ENCODE results near the gene PALLD.

Gene PALLD

DNA sequence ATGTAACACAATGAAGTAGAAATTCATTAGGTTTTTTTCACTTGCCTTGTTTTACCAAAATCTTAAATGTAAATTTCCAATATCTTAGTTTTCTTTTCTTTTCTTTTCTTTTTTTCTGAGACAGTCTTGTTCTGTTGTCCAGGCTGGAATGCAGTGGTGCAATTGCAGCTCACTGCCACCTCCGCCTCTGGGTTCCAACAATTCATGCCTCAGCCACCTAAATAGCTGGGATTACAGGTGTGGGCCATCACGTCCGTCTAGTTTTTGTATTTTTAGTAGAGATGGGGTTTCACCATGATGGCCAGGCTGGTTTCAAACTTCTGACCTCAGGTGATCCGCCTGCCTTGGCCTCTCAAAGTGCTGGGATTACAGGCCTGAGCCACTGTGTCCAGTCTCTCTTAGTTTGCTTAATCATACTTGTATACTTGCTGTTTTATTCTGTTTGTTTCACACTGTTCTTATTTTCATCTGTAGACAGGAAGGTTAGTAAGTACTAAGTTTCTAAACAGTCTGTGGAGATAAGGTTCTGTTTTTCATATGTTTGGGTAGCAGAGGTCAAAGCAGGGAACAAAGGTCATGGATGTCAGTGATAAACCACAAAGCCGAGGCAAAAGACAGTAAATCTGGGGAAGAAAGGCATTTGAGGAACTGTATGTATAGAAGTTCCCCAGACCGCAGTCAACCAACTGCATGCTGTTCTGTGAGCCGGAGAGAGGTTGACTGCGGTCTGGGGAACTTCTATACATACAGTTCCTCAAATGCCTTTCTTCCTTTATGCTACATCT is 384.2 kb downstream of the PALLD start:
- DNase-seq (ENCODE audit: low read depth, low spot score) = no peak

DNA sequence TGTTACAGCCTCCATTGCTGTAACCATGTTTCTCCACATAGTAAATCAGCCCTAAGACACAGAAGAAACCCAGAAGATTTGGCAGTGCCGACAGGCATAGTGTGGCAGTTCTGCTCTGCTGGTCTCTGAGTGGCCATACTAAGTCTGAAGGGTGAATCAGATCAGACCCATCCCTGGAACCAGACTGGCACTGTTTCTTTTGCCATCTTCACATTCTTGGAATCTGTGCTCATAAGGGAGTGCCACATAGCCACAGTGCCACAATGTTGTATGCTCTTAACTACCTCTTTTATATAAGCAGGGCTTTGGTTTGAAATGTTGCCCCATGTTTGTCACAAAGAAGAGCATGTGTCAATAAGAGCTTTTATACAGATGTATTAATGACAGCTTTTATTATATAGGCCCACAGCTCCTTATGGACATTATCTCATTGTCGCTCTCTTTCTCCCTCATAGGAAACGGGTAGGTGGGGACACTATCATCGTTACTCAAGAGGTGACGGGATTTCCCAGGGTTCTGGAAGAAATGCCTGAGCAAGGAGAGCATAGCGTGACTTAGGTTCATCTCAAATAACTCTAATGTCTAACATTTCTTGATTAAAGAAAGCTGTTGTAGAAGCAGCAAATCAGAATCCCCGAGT is 385.0 kb downstream of the PALLD start:
- no peak overlapping the region for H3K4me3 ChIP-seq (ENCODE audit: low read length)
- DNase-seq (ENCODE audit: low read depth, low spot score) = no peak

More for the DNA sequence above, 384.2 kb downstream of the PALLD start:
- no peak overlapping the region for H3K4me3 ChIP-seq (ENCODE audit: low read length)

DNA sequence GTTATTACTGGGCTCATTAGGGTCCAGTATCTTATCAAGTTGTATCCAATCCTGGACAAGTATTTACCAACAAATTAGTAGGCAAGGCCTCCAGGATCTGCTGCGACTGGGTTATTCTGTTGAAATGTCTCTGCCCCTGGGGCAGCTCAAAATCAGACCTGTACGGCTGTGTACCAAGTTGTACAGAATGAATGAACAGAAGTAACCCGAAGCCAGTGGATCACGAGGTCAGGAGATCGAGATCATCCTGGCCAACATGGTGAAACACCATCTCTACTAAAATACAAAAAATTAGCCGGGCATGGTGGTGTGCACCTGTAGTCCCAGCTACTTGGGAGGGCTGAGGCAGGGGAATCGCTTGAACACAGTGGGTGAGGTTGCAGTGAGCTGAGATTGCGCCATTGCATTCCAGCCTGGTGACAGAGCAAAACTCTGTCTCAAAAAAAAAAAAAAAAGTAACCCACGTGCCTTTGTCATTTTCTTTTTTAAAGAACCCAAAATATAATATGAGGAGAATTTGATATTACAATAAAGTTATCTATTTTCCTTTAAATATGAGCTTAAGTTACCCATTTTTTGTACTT is 385.9 kb downstream of the PALLD start:
- no peak for DNase-seq (ENCODE audit: low read depth, low spot score)

DNA sequence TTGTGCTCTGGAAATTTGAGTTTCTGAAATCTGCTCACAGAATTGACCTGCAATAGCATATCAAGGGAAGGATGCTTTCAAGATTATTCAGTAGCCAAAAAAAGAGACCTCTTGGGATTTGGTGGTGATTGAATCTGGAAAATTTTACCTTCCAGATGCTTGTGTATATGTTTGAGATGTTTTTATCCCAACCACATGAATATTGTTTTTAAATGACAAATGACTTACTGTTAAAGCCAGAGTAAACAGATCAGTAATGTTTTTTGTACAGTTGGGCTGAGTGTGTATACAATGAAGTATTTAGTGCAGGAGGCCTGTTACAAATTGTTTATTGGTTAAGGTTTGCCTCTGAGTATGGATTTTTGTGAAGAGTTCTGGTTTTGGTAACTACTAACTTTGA is 386.7 kb downstream of the PALLD start:
- DNase-seq (ENCODE audit: low read depth, low spot score) = no peak

More for the DNA sequence above, 385.9 kb downstream of the PALLD start:
- H3K4me3 ChIP-seq (ENCODE audit: low read length) = no peak overlapping the region

DNA sequence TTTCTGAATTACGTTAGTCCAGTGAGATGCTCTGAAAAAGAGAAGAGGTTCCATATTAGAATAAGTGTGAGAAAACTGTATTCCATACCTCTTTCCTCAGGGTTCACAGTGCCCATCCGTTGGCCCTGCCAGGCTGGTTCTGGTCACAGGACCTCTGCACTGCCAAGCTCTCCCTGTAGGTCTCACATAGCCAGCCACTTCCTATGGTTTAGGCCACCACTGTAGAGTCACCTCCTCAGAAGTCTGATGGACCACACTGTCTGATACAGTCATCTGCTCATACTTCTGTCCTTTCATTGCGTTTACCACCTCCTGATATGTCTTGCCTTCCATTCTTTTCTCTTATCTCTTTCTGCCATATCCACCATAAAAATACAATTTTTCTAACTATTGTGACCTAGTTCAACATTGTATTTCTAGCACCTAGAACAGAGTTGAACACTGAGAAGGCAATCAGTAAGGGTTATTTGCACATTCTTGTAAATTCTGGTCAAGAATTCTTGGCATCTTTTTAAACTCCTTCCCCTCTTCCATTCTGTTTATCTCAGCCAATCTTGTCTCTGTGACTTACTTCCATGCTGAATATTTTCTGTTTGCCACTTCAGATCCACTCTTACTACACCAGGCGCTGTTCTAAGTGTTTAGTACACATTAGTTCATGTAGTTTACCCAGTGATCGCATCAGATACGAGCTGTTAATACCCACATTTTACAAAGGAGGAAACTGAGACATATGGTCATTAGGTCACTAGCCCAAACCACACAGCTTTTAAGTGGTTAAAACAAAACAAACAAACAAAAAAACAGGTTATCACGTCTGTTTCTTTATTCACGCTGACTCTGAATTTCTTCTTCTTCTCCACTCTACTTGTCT is 387.6 kb downstream of the PALLD start:
- no peak overlapping the region for H3K4me3 ChIP-seq (ENCODE audit: low read length)
- no peak for DNase-seq (ENCODE audit: low read depth, low spot score)

More for the DNA sequence above, 386.7 kb downstream of the PALLD start:
- H3K4me3 ChIP-seq (ENCODE audit: low read length) = no peak overlapping the region

DNA sequence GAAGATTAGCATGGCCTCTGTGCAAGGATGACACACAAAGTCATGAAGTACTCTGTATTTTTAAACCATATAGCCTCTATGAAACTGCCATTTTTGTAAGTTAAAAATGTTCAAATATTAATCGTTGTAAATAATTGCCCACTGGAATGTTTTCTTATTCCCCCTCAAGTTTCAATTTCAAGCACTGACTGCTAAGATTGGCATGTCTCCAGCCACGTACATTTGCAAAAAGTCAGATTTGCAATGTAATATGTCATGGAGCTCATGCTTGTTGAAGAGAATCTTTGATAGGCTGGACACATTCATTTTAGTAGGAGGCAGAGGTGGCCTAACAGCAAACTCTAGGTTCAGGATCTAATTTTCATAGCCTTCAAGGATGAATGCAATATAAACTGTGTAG is 388.5 kb downstream of the PALLD start:
- DNase-seq (ENCODE audit: low read depth, low spot score) = no peak
- H3K4me3 ChIP-seq (ENCODE audit: low read length) = no peak overlapping the region

DNA sequence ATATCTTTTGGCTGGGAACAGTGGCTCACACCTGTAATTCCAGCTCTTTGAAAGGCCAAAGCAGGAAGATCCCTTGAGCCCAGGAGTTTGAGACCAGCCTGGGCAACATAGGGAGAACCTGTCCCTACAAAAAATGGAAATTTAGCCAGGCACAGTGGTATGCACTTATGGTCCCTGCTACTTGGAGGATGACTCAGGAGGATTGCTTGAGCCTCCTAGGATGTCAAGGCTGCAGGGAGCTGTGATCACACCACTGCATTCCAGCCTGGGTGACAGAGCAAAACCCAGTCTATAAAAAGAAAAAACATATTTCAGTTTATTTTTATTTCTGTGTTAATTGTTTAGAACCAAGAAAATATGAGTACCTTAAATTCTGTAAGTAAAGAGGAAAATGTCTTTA is 389.5 kb downstream of the PALLD start:
- H3K4me3 ChIP-seq (ENCODE audit: low read length) = no peak overlapping the region
- DNase-seq (ENCODE audit: low read depth, low spot score) = no peak

DNA sequence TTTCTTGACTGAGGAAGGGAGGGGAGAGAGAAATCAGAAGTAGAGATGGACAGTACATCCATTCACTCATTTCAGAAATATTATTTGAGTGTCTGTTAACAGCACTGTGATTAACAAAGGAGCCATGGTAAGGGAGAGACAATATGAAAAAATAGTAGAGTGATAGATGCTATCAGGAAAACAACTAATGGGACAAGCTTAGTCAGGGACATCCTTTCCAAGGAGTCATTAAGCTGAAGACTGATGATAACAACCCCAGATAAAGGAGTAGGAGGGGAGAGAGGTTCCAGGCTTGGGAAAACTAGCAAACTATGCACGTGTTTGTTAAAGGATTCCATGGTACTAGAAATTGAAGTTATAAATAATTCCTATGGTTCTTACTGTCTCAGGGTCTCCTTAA is 391.0 kb downstream of the PALLD start:
- H3K4me3 ChIP-seq (ENCODE audit: low read length) = no peak overlapping the region
- DNase-seq (ENCODE audit: low read depth, low spot score) = no peak

DNA sequence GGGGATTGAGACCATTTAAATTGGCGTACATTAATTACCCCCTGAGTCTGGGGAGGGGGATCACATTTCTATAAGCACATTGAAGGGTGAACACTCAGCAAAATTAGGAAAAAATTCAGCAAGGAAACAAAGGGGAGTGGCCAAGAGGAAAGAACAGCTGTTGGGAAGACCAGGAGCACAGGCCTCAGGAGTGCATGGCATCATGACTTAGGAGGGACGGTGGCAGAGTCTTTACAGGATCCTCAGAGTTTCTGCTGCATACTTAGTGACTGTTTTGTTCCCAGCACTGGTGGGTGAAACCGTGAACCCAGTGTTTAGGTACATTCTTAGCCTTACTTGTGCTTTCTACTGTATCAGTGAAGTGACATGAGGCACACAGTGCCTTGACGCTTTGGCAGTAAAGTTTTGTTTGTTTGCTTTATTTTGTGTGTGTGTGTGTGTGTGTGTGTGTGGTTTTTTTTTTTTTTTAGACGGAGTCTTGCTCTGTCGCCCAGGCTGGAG is 391.9 kb downstream of the PALLD start:
- H3K4me3 ChIP-seq (ENCODE audit: low read length) = no peak overlapping the region
- DNase-seq (ENCODE audit: low read depth, low spot score) = no peak

DNA sequence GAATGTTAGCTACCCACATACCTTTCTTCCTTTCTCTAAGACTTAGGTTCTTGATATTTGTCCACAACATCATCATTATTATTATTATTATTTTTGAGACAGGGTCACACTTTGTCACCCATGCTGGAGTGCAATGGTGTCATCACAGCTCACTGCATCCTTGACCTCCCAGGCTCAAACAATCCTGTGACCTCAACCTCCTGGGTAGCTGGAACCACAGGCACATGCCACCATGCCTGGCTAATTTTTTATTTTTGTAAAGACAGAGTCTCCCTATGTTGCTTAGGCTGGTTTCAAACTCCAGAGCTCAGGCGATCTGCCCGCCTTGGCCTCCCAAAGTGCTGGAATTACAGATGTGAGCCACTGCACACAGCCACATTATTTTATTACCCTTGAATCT is 394.2 kb downstream of the PALLD start:
- no peak for DNase-seq (ENCODE audit: low read depth, low spot score)
- H3K4me3 ChIP-seq (ENCODE audit: low read length) = no peak overlapping the region

DNA sequence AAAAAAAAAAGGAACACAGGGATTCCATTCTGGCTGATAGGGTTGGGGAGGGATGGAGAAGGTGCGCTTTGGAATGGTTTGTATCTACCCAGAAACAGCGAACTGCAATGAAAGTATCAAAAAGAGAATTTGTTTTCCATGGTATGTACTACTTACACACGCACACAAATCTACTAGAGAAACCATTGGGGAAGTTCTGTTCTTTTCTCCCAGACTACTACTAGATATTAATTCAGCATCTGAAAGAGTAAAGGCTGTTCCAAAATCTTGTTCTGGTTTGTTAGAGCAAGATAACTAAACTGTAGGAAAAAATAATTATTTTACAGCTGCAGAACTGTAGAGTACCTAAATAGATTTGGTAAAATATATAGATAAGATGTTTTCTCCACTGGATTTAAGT is 394.8 kb downstream of the PALLD start:
- no peak overlapping the region for H3K4me3 ChIP-seq (ENCODE audit: low read length)
- DNase-seq (ENCODE audit: low read depth, low spot score) = no peak

DNA sequence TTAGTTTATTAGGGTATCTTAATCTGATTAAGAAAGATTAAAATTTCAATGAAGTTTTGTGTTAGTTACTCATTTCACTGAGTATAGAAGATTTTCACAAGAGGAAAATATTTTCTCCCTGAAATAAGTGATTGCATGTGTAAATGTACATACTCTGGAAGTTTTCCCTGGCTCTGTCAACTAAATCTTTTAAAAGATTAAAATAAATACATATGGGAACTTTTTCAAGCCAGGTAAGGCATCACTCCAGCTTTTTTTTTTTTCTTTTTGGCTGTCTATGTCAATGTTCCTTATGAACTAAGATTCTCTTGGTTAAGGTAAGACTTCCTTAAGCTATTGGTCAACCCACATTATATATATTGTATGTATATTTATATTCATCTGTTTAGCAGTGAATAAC is 395.6 kb downstream of the PALLD start:
- DNase-seq (ENCODE audit: low read depth, low spot score) = no peak
- no peak overlapping the region for H3K4me3 ChIP-seq (ENCODE audit: low read length)

DNA sequence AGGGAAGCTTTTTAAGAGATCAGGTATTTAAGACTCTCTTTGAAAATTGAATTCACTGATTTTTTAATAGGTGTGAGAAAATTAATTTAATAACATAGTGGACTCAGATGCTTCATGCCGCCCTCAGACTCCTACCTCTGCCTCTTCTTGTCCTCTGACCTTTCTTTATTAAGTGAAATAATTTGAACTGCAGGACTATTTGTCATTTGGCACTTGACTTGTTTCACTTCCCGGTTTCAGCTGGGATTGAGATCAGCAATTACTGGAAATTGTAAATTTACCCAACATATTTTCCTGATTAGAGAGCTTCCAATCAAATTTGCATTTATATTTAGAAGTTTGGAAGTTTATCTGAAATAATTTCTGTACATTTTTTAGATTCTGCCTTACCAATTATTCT is 396.4 kb downstream of the PALLD start:
- no peak for DNase-seq (ENCODE audit: low read depth, low spot score)
- no peak overlapping the region for H3K4me3 ChIP-seq (ENCODE audit: low read length)

DNA sequence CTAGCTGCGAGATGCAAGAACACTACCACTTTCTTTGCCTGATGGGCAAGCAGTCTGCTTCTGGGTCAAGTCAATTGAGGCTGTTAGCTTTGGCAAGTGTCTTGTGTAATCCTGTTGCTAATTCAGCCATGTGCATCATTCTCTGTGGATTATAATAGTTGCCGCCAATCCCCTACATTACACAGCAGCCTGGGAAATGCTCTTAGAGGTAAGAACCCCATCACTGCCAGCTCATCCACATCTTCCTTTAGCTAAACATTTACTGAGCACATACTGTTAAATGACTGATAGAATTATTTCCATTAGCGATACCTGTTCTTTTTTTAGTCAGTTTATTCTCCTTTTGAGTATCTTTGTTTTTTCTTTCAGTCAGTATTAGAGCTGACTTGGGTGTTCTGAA is 397.0 kb downstream of the PALLD start:
- H3K4me3 ChIP-seq (ENCODE audit: low read length) = no peak overlapping the region
- DNase-seq (ENCODE audit: low read depth, low spot score) = no peak

DNA sequence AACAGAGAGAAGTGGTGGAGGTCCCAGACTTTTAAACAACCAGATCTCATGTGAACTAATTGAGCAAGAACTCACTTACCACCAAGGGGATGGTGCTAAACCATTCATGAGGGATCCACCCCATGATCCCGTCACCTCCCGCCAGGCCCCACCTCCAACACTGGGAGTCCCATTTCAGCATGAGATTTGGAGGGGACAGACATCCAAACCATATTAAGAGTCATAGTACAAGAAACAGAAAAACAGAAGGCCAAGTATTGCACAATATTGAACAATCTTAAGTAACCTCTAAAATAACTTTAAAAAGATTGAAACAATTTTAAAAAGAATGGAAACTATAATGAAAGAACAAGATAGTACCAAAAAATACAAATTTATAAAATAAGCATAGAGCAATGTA is 403.2 kb downstream of the PALLD start:
- no peak for DNase-seq (ENCODE audit: low read depth, low spot score)
- H3K4me3 ChIP-seq (ENCODE audit: low read length) = no peak overlapping the region

DNA sequence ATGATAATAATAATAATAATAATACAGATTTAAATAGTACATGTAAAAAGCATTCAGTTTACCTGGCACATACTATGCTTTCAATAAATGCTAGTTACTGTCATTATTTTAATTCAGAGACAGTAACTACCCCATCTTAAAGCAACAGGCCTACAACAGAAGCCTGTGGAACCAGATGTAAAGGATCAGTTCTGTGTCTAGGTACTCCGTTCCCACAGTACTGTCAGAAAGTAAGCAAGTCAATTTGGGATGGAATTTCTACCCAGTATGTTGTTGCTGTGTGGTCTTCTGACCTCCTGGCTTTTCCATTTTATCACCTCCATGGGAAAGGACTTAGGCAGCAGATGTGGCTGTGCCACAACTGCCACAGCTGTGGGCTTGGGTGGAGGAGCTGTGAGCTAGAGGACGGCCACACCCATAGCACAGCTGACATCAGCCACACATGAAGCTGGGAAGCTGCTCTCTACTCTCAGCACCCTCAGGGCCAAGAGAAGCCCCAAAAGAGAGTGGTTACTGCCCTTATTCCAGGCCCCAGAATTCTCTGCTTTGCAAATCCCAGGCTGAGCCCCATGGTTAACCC is 410.4 kb downstream of the PALLD start:
- no peak for DNase-seq (ENCODE audit: low read depth, low spot score)
- no peak overlapping the region for H3K4me3 ChIP-seq (ENCODE audit: low read length)

DNA sequence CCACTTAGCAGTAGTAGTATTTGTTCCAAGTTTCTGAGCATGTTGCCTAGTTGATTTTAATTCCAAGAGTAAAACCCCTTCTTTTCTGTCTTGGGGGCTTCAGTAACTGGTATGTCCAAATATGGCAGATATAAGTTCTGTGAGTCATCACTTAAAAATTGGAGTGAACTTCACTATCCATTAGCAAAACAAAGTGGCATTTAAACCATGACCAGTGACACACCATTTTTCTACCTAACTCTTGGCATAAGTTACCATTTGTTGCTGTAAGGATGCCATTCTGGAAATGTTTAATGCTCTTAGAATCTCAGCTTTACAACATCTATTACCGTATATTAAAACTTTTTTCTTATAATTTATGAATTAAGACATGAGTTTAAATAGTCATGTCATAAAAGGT is 411.2 kb downstream of the PALLD start:
- no peak for DNase-seq (ENCODE audit: low read depth, low spot score)
- no peak overlapping the region for H3K4me3 ChIP-seq (ENCODE audit: low read length)

DNA sequence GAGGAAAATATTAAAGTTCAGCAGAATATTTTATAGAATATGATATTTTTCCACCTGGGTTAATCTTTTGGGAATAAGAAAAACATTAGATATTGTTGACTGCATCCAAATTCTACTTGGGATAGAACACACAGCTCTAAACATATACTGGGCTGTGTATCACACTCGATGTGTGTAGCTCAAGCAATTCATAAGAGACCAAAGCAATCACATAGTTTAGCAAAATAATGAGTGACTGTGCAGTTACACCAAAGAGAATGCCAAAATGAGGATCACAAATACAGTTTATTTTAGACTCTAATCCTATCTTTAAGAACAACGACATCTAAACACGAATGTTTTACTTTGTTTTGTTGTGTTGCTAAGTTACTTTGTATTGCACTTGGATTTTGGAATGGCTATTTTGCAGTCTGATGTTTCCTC is 412.0 kb downstream of the PALLD start:
- DNase-seq (ENCODE audit: low read depth, low spot score) = no peak

DNA sequence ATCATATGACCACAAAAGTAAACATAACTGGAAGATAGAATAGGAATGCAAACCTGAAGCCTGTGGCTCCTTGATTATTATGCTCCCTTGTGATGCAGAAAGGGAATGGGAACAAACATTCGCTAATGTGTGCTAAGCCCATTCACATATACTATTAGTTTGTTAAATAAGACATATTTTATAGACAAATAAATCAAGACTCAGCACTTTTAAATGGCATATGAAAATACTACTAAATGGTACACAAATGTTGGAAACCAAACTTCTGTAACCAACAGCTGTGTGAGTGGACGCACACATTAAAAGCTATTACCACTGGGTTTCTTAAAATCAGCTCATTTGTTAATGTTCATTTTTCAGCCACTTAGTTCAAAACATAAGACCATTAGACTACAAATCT is 417.2 kb downstream of the PALLD start:
- H3K4me3 ChIP-seq (ENCODE audit: low read length) = no peak overlapping the region

More for the DNA sequence above, 412.0 kb downstream of the PALLD start:
- no peak overlapping the region for H3K4me3 ChIP-seq (ENCODE audit: low read length)

More for the DNA sequence above, 417.2 kb downstream of the PALLD start:
- DNase-seq (ENCODE audit: low read depth, low spot score) = no peak
